SH-SY5Y (cell line): ENCODE measurements around the gene C1RL.

ENCODE experiments used
- GATA2 ChIP-seq: IDR thresholded peaks from 2 replicates; pipeline ENCODE4 v1.6.1; 2011; ENCODE audit warnings: mild to moderate bottlenecking, low read depth, low read length
- GATA3 ChIP-seq: IDR thresholded peaks from 2 replicates; pipeline ENCODE4 v1.6.1; 2011; ENCODE audit warnings: low read depth, mild to moderate bottlenecking, low read length, moderate library complexity

GRCh38 chr12:7068240-7068993, 40.6 kb downstream of the C1RL start:
- TF ChIP-seq GATA2 (no peak), GATA3 (no peak)
